Measurements from ENCODE around the gene FBXO36.

GRCh38 chr2:229974266-229974665 is 52.0 kb downstream of the FBXO36 start:
- TF ChIP-seq EZH2 (IDR thresholded peaks at IDR 0.05; ENCODE audit: borderline replicate concordance, insufficient read depth, low read depth, low read length, poor library complexity, severe bottlenecking), result no peak
- TF ChIP-seq CTCF (IDR thresholded peaks at IDR 0.05), result no peak
